H1 (cell line): ENCODE results near the gene MAPK4. TPM values are rescaled to one million over a fixed set of nuclear protein-coding genes. Genes with fewer than 3 reads are reported as not detected.

Experiments used
- CTCF ChIA-PET: fragments of 300-600 bp; sonication (Branson Sonifier 250); formaldehyde crosslinking; loops from one replicate; lab custom pipeline; 2021; ENCODE audit not compliant: partially characterized antibody; lab: Charles Lee
- POLR2A ChIA-PET: fragments of 300-600 bp; sonication (Branson Sonifier 250); formaldehyde crosslinking; loops from one replicate; lab custom pipeline; 2021; ENCODE audit warnings: inconsistent platforms; ENCODE audit not compliant: partially characterized antibody; lab: Charles Lee
- DNase-seq, 2 experiments: peaks; one replicate each; pipeline versions ENCODE4 v3.0.0 to v3.0.0-alpha.2; 2010 to 2022; ENCODE audit warnings: low spot score in 2 of 2, low read depth in 1 of 2, mixed read lengths in 1 of 2
- FAIRE-seq: peaks from 2 replicates; lab custom pipeline; 2011; peaks lifted over from hg19 to GRCh38; lab: Jason Lieb, UNC
- H2AFZ ChIP-seq: 2 replicates; pipeline ENCODE4 v1.8.1; 2012; ENCODE audit warnings: low read length, inconsistent platforms
- H2AK5ac ChIP-seq: 2 replicates; pipeline ENCODE4 v1.6.1; 2013; ENCODE audit warnings: low read depth, low read length
- H2BK120ac ChIP-seq: replicated peaks from 2 replicates; pipeline ENCODE3; 2013; ENCODE audit warnings: low read depth, low read length, inconsistent platforms
- H2BK12ac ChIP-seq: 2 replicates; pipeline ENCODE4 v1.6.1; 2013; ENCODE audit warnings: low read depth, low read length
- H2BK15ac ChIP-seq: 2 replicates; pipeline ENCODE4 v1.6.1; 2013; ENCODE audit warnings: low read length
- H2BK20ac ChIP-seq: 2 replicates; pipeline ENCODE4 v1.6.1; 2013; ENCODE audit warnings: low read length
- H2BK5ac ChIP-seq: 2 replicates; pipeline ENCODE4 v1.6.1; 2013; ENCODE audit warnings: low read depth, low read length
- H3K14ac ChIP-seq: 2 replicates; pipeline ENCODE4 v1.6.1; 2013; ENCODE audit warnings: inconsistent platforms; ENCODE audit not compliant: insufficient read length
- H3K18ac ChIP-seq: 2 replicates; pipeline ENCODE4 v1.6.1; 2013; ENCODE audit warnings: low read length; ENCODE audit errors: extremely low read depth
- H3K23ac ChIP-seq: 2 replicates; pipeline ENCODE4 v1.6.1; 2013; ENCODE audit warnings: inconsistent platforms; ENCODE audit not compliant: insufficient read length
- H3K23me2 ChIP-seq: 2 replicates; pipeline ENCODE4 v1.6.1; 2013; ENCODE audit warnings: low read depth, low read length
- H3K27ac ChIP-seq: 2 replicates; pipeline ENCODE4 v1.6.1; 2011; ENCODE audit warnings: low read depth, low read length, inconsistent platforms
- H3K27me3 ChIP-seq, 4 experiments: replicated peaks in 1 of 4; 1 replicate in 1 of 4; 2 replicates in 3 of 4; pipeline versions ENCODE4 v1.6.1 to v1.8.1; 2011 to 2013; ENCODE audit warnings: low read length in 3 of 4, mild to moderate bottlenecking in 3 of 4, inconsistent platforms in 2 of 4, mixed read lengths in 2 of 4, moderate library complexity in 1 of 4; ENCODE audit not compliant: control insufficient read depth in 3 of 4, insufficient read depth in 3 of 4; ENCODE audit errors: extremely low read depth in 1 of 4
- H3K36me3 ChIP-seq, 4 experiments: 2 replicates each; pipeline versions ENCODE4 v1.6.1 to v1.8.1; 2011 to 2013; ENCODE audit warnings: mild to moderate bottlenecking in 4 of 4, low read length in 3 of 4, moderate library complexity in 2 of 4, control low read depth in 1 of 4, inconsistent platforms in 1 of 4; ENCODE audit not compliant: insufficient read depth in 4 of 4, control insufficient read depth in 2 of 4
- H3K4ac ChIP-seq: replicated peaks from 2 replicates; pipeline ENCODE3; 2013; ENCODE audit warnings: low read length, low read depth, mixed read lengths, inconsistent platforms; ENCODE audit not compliant: insufficient read length
- H3K4me1 ChIP-seq, 4 experiments: replicated peaks in 1 of 4; 1 replicate in 1 of 4; 2 replicates in 3 of 4; pipeline versions ENCODE4 v1.6.1 to v1.8.1; 2011 to 2013; ENCODE audit warnings: low read length in 3 of 4, inconsistent platforms in 2 of 4, mixed read lengths in 1 of 4; ENCODE audit not compliant: insufficient read depth in 4 of 4, control insufficient read depth in 3 of 4
- H3K4me2 ChIP-seq, 2 experiments: 2 replicates each; pipeline versions ENCODE4 v1.6.1 to v1.8.1; 2011 to 2013; ENCODE audit warnings: low read depth in 2 of 2, low read length in 2 of 2, control low read depth in 1 of 2, inconsistent platforms in 1 of 2, mild to moderate bottlenecking in 1 of 2; ENCODE audit not compliant: insufficient read depth in 1 of 2
- H3K4me3 ChIP-seq, 4 experiments: fragments of 200-600, 300-600 bp in 1 of 4; sonication (generic), shearing (Covaris generic), sonication (Bioruptor Twin) in 1 of 4; 2 replicates each; pipeline versions ENCODE4 v1.5.1 to v1.8.1; 2011 to 2016; ENCODE audit warnings: low read length in 4 of 4, low read depth in 3 of 4, control low read depth in 2 of 4, inconsistent platforms in 2 of 4, mild to moderate bottlenecking in 2 of 4, mixed read lengths in 1 of 4, moderate library complexity in 1 of 4; ENCODE audit not compliant: insufficient read depth in 2 of 4; ENCODE audit errors: extremely low read depth in 1 of 4
- H3K56ac ChIP-seq: replicated peaks from 2 replicates; pipeline ENCODE3; 2013; ENCODE audit warnings: low read depth, mild to moderate bottlenecking, mixed read lengths, low read length, inconsistent platforms; ENCODE audit not compliant: insufficient read length
- H3K79me1 ChIP-seq: 2 replicates; pipeline ENCODE4 v1.6.1; 2013; ENCODE audit warnings: low read depth, low read length, control low read depth
- H3K79me2 ChIP-seq, 2 experiments: 2 replicates each; pipeline versions ENCODE4 v1.6.1 to v1.8.1; 2012 to 2013; ENCODE audit warnings: low read length in 2 of 2, mild to moderate bottlenecking in 2 of 2, inconsistent platforms in 1 of 2; ENCODE audit not compliant: insufficient read depth in 2 of 2, control insufficient read depth in 1 of 2
- H3K9ac ChIP-seq, 4 experiments: replicated peaks in 1 of 4; 1 replicate in 1 of 4; 2 replicates in 3 of 4; pipeline versions ENCODE4 v1.6.1 to v1.8.1; 2011 to 2013; ENCODE audit warnings: low read depth in 3 of 4, low read length in 3 of 4, control low read depth in 2 of 4, mild to moderate bottlenecking in 2 of 4, moderate library complexity in 2 of 4, inconsistent platforms in 1 of 4; ENCODE audit errors: extremely low read depth in 1 of 4
- H3K9me3 ChIP-seq, 2 experiments: 2 replicates each; pipeline versions ENCODE4 v1.6.1 to v1.8.1; 2012 to 2013; ENCODE audit warnings: mild to moderate bottlenecking in 2 of 2, moderate library complexity in 2 of 2, control low read depth in 1 of 2, inconsistent platforms in 1 of 2, low read depth in 1 of 2, low read length in 1 of 2, mixed read lengths in 1 of 2; ENCODE audit not compliant: insufficient read depth in 2 of 2
- H4K20me1 ChIP-seq, 2 experiments: replicated peaks in 1 of 2; 2 replicates each; pipeline versions ENCODE3 to v1.8.1; 2011 to 2013; ENCODE audit warnings: inconsistent platforms in 2 of 2, low read length in 2 of 2, mild to moderate bottlenecking in 1 of 2; ENCODE audit not compliant: insufficient read depth in 2 of 2, control insufficient read depth in 1 of 2
- H4K5ac ChIP-seq: 2 replicates; pipeline ENCODE4 v1.6.1; 2013; ENCODE audit warnings: low read length, low read depth, mixed read lengths, inconsistent platforms; ENCODE audit not compliant: insufficient read length
- H4K8ac ChIP-seq: 2 replicates; pipeline ENCODE4 v1.8.0; 2013; ENCODE audit warnings: mild to moderate bottlenecking, moderate library complexity, low read length, inconsistent platforms; ENCODE audit not compliant: insufficient read depth; ENCODE audit errors: extremely low read depth
- H4K91ac ChIP-seq: replicated peaks from 2 replicates; pipeline ENCODE3; 2013; ENCODE audit warnings: low read length, mixed read lengths, inconsistent platforms; ENCODE audit not compliant: insufficient read length
- CEBPB ChIP-seq: IDR thresholded peaks from 2 replicates; pipeline ENCODE4 v1.6.1; 2012; ENCODE audit warnings: low read depth, low read length
- WGBS, 2 experiments: shearing (Covaris generic) in 1 of 2; methylation state at CpG; one replicate each; pipeline versions ENCODE4 v1.1.6 to v1.1.7; 2013 to 2015; ENCODE audit warnings: low lambda C conversion rate in 2 of 2, mixed read lengths in 2 of 2, inconsistent platforms in 1 of 2, low coverage in 1 of 2, missing lambda C conversion rate in 1 of 2; ENCODE audit not compliant: insufficient replicate concordance in 2 of 2, insufficient coverage in 1 of 2, insufficient read length in 1 of 2; ENCODE audit errors: extremely low coverage in 1 of 2, missing lambda C conversion rate in 1 of 2; 5-methylcytosine and 5-hydroxymethylcytosine counted together
- polyA plus RNA-seq, 7 experiments: library from polyadenylated mRNA; depleted of rRNA in 3 of 7; stranded (reverse) in 5 of 7; unstranded in 2 of 7; fragments of >200 nt in 5 of 7; fragments of 200-250 nt in 2 of 7; gene quantifications; 1 replicate in 5 of 7; 2 replicates in 1 of 7; 4 replicates in 1 of 7; pipeline versions ENCODE4 v1.2.1 to v1.2.3, GENCODE V29; 2011 to 2013; ENCODE audit warnings: missing spikeins in 2 of 7, mixed read lengths in 2 of 7
- total RNA-seq: library from RNA; stranded (reverse); fragmentation: NEBNext Ultra II Directional; extraction: Animal tissue kit (Norgen Biotek cat#: 25700); gene quantifications from 2 replicates; pipeline ENCODE4 v1.2.1, GENCODE V29; 2021

Gene MAPK4
- total and polyA plus RNA-seq, 2 of the 8 experiments (the other 6 are each of a cell fraction or from before 2014, with no cell fraction given), result 3.2 to 3.7 TPM

GRCh38 chr18:50745945-50746344, 186.1 kb downstream of the MAPK4 start:
- ChIA-PET POLR2A (no interaction called here), CTCF (interaction anchor here (1.4 kb wide), 1 partner anchor 26 kb away, joined by 3 read pairs; no protein-coding TSS in a partner anchor)
- FAIRE-seq (no peak), DNase-seq (no peak)
- no peak overlapping the region for H2AFZ ChIP-seq
- no peak overlapping the region for H2BK120ac ChIP-seq
- no peak overlapping the region for H3K4me3 ChIP-seq
- H3K56ac ChIP-seq, result no peak overlapping the region
- no peak overlapping the region for H3K4ac ChIP-seq
- no peak overlapping the region for H3K27ac ChIP-seq
- H3K18ac ChIP-seq, result no peak overlapping the region
- no peak overlapping the region for H2BK5ac ChIP-seq
- 0 out of 4 replicates have a peak, but pooled peaks cover 0 to 5% of the 10 kb centered on the region in 2 experiments for H3K9me3 ChIP-seq
- no peaks in the 10 kb centered on the region for H3K23me2 ChIP-seq
- no peaks in the 10 kb centered on the region for H4K20me1 ChIP-seq
- no peak overlapping the region for H2BK12ac ChIP-seq
- H3K27me3 ChIP-seq, result no peaks in the 10 kb centered on the region
- no peak overlapping the region for H2BK15ac ChIP-seq
- H3K14ac ChIP-seq, result no peak overlapping the region
- peaks cover 3 to 18% (median 12%) of the 10 kb centered on the region in 4 experiments; a peak in 5 of 7 replicates for H3K4me1 ChIP-seq
- H3K36me3 ChIP-seq, result no peaks in the 10 kb centered on the region
- no peak overlapping the region for H4K8ac ChIP-seq
- no peak overlapping the region for H3K23ac ChIP-seq
- no peak overlapping the region for H2BK20ac ChIP-seq
- H3K9ac ChIP-seq, result no peak overlapping the region
- H3K4me2 ChIP-seq, result no peak overlapping the region
- no peak overlapping the region for H2AK5ac ChIP-seq
- no peaks in the 10 kb centered on the region for H3K79me2 ChIP-seq
- H4K5ac ChIP-seq, result no peak overlapping the region
- no peaks in the 10 kb centered on the region for H3K79me1 ChIP-seq
- H4K91ac ChIP-seq, result no peak overlapping the region
- 90% methylated on average over 5 of the region's 5 CpGs; no CpG with 5 or more reads in 1 of the 2 experiments for WGBS, 2 experiments
- TF ChIP-seq CEBPB, result no peak
